ENCODE results near the gene GALNT6.

GRCh38 chr12:51379571-51379970 lies 11.6 kb downstream of the GALNT6 start:
- TF ChIP-seq, protein P1, sequence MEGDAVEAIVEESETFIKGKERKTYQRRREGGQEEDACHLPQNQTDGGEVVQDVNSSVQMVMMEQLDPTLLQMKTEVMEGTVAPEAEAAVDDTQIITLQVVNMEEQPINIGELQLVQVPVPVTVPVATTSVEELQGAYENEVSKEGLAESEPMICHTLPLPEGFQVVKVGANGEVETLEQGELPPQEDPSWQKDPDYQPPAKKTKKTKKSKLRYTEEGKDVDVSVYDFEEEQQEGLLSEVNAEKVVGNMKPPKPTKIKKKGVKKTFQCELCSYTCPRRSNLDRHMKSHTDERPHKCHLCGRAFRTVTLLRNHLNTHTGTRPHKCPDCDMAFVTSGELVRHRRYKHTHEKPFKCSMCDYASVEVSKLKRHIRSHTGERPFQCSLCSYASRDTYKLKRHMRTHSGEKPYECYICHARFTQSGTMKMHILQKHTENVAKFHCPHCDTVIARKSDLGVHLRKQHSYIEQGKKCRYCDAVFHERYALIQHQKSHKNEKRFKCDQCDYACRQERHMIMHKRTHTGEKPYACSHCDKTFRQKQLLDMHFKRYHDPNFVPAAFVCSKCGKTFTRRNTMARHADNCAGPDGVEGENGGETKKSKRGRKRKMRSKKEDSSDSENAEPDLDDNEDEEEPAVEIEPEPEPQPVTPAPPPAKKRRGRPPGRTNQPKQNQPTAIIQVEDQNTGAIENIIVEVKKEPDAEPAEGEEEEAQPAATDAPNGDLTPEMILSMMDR (IDR thresholded peaks at IDR 0.05): no peak
- TF ChIP-seq POLR2AphosphoS5 (IDR thresholded peaks at IDR 0.05; ENCODE audit: low read depth, low read length) (no peak), REST (IDR thresholded peaks at IDR 0.05; ENCODE audit: insufficient read depth in 1 of 2, low read depth in 2 of 2, low read length in 1 of 2) (no peak), SIN3A (IDR thresholded peaks at IDR 0.05; ENCODE audit: borderline replicate concordance, insufficient read depth, low read depth, low read length) (no peak)

Data from Panc1 (cell line).